ENCODE data around the gene ZNF804A.
"Not testable (repeated sequence)": the region's sequence is repeated elsewhere in the genome, so short reads cannot be mapped to it uniquely, and the experiment has no call there.

ZNF804A gene

DNA sequence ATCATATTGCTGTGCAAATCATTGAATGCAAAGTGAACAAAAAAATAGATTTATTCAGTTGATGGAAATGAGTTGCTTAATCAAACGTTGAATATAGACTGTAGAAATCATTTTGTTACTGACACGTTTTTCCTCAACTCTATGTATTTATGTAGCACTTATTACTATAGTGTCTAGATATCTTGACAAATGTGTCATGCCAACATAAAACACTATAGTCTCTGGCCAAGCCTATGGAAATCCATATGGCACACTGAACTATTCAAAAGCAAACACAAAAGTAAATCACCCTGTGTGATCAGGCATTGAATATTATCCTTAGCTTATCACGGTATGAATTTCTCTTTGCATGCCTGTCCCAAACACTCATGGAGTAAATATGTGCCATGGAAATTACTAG is 131.3 kb downstream of the ZNF804A start:
- no peak for DNase-seq

GRCh38 chr2:184730288-184730687 is 132.0 kb downstream of the ZNF804A start:
- DNase-seq: no peak

DNA sequence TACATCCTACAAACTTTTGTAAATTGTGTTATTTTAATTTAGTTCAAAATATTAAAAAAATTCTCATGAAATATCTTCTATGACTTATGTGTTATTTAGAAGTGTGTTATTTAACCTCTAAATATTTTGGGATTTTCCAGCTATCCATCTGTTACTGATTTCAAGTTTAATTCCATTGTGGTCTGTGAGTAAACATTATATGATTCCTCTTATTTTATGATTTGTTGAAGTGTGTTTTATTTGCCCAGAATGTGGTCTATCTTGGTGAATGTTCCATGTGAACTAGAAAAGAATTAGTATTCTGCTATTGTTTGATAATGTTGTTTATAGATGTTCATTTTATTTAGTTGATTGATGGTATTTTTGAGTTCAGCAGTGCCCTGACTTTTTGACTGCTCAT is 136.0 kb downstream of the ZNF804A start:
- no peak for DNase-seq

DNA sequence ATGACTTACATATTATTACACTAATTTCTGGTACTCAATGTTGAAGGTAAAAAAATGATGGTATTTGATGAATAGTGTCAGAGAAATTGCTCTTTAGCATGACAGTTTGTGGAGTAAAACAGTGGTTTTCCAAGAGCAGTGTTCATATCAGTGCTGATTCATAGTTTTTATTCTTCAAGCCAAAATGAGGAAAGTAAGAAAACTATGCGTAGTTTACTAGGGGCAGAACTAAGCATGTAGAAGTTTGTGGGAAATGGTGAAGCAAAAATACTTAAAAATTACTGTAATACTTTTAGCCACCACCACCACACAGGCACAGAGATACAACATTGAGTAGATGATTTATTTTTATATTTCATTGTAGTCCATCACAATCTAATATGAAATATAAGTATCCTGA is 137.3 kb downstream of the ZNF804A start:
- no peak for DNase-seq

GRCh38 chr2:184743096-184743495 is 144.8 kb downstream of the ZNF804A start:
- no peak for DNase-seq

DNA sequence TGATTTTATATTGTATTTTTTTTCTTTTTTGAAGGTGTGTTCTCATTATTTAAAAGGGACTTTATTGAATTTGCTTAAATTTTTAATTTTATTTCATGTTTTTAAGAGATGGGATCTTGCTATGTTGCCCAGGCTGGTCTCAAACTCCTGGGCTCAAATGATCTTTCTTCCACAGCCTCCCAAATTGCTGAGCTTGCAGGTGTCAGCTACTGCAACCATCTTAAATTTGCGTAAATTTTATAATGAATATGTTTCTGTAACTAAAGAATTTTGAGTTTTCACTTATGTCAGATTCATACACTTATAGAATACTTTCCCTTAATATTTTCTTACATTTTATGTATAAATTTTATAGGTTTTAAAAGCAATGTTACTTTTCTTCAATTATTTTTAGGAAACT is 157.8 kb downstream of the ZNF804A start:
- DNase-seq: no peak

GRCh38 chr2:184756885-184757284 is 158.6 kb downstream of the ZNF804A start:
- no peak for DNase-seq

DNA sequence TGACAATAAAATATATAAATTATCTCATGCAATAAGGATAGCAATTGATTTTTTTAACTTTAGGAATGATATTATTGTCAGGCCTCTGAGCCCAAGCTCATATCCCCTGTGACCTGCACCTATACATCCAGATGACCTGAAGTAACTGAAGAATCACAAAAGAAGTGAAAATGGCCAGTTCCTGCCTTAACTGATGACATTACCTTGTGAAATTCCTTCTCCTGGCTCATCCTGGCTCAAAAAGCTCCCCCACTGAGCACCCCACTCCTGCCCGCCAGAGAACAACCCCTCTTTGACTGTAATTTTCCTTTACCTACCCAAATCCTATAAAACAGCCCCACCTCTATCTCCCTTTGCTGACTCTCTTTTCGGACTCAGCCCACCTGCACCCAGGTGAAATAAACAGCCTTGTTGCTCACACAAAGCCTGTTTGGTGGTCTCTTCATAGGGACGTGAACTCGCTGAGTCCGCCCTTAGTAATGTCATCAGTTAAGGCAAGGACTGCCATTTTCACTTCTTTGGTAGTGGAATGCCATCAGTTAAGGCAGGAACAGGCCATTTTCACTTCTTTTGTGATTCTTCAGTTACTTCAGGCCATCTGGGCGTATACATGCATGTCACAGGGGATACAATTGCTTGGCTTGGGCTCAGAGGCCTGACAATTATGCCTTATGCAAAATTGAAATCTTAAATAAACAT is 161.4 kb downstream of the ZNF804A start:
- DNase-seq: not testable (repeated sequence)

GRCh38 chr2:184760931-184761330 is 162.6 kb downstream of the ZNF804A start:
- DNase-seq: no peak

- no peak for DNase-seq
These were observed 167.0 kb downstream of the ZNF804A start for GRCh38 chr2:184765112-184765895.

GRCh38 chr2:184767059-184767458 is 168.7 kb downstream of the ZNF804A start:
- DNase-seq: no peak

DNA sequence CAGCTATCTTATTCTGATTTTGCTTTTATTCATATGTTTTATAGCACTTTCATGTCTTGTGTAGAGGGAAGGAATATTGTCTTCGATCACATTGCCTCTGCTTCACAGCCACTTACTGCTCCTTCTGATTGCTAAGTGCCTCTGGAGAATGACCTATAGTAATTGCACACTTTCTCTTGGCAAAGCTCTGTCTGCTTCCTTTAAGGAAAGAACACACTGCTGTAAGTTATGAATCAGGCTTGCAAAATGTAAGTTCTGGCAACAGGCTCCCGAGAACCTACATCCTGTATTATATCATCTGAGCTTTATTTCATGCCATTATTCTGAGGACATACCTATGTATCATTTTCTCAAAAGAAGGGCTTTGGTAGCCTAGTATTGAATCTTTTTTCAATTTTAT is 170.7 kb downstream of the ZNF804A start:
- DNase-seq: no peak

GRCh38 chr2:184769686-184770085 is 171.4 kb downstream of the ZNF804A start:
- no peak for DNase-seq

DNA sequence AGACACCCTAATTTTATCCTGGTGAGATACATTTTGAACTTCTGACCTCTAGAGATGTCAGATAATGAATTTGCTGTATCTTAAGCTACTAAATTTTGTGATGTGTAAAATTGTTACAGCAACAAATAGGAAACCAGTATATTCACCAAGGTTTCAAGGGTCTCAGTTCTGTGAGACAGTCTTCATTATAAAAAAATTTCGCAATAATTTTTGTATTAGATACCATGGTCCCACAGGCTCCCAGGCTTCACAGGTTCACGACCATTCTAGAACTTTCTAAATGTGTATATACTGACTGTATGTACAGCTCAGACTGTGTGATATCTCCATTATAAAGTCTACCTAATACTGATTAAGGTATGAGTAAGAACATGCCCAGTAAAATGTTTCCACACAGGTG is 181.4 kb downstream of the ZNF804A start:
- no peak for DNase-seq

DNA sequence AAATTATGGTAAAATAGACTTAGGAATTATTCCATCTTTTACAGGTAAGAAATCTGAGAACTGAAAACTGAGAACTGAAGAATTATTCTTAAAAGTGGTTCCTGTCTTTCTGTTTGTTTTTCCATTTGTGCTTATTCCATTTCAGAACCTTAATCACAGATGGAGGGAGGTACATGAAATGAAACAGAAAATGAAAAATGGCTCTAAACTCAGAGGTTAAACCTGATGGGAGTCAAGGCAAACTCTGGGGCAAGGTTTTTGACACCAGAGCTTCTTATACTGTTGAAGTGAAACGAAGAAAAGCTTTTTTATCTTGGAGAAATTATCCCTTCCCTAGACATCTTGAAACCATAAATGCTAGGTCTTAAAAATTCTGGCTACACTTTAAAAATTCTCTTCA is 182.1 kb downstream of the ZNF804A start:
- no peak for DNase-seq

DNA sequence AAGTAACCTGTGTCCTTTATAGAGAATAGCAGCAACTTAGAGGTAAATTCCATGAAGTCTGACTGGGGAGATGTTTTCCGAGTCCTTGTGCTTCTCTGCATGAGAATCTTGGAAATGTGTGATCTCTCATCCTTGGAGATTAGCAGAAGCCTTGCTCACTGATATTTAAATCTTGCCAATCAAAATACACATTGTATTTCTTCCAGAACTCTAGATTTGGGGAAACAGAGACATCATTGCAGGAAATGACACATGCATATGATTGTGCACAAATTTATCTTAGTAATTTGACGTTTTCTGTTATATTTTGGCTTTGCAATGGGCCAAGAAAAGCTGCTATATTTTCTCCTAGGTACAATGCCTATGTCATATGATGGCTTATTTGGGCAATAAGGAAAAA is 182.6 kb downstream of the ZNF804A start:
- no peak for DNase-seq

DNA sequence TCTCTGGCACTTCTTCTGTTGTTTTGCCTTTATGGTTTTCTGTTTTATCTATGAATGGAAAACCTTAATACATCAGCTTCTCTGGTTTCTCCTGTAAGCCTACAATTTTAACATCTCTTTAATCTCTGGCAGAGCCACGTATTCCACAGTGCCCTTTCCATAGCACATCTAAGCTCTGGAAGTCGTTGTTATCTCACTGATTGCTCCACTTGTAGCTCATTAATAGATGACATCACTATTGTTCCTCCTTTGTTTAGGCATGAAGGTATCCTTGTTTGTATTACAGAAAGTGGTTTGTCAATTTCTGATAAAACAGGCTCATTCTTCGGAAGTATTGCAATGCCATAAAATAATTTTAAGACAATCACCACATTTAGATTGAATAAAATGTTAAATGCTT is 185.2 kb downstream of the ZNF804A start:
- no peak for DNase-seq

GRCh38 chr2:184793176-184793575 is 194.8 kb downstream of the ZNF804A start:
- no peak for DNase-seq

DNA sequence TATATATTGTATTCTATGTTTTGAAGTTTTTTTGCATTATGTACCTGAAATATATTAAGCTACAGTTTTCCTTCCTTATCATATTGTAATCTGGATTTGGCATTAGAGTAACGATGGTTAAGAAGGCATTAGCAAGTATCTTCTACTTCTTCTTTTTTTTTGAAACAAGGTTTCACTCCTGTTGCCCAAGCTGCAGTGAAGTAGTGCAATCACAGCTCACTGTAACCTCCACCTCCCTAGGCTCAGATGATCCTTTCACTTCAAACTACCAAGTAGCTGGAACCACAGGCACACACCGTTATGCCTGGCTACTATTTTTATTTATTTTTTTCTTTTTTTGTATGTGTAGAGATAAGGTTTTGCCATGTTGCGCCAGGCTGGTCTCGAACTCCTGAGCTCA is 201.1 kb downstream of the ZNF804A start:
- no peak for DNase-seq

- DNase-seq: peak; percentile 57
These were observed 216.1 kb downstream of the ZNF804A start for GRCh38 chr2:184814421-184814820.

DNA sequence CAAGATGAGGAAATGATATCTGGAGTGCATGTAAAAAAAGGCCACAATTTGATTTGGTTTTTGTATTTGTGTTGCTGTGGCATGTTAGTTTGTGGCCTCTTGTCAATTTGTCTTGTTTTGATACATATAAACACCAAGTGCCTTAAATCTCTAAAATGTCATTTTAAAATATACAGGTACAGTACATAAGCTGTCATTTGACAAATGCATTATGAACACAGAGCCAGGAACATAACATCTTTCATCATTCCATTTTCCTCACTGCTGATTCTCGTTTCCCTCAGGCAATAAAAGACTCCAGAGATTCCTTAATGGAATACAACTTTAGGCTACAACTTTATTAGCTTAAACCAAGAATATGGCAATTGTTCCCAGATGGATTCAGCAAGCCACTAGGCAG is 217.5 kb downstream of the ZNF804A start:
- no peak for DNase-seq

GRCh38 chr2:184824597-184824996 is 226.3 kb downstream of the ZNF804A start:
- no peak for DNase-seq

GRCh38 chr2:184830531-184830930 is 232.2 kb downstream of the ZNF804A start:
- no peak for DNase-seq

DNA sequence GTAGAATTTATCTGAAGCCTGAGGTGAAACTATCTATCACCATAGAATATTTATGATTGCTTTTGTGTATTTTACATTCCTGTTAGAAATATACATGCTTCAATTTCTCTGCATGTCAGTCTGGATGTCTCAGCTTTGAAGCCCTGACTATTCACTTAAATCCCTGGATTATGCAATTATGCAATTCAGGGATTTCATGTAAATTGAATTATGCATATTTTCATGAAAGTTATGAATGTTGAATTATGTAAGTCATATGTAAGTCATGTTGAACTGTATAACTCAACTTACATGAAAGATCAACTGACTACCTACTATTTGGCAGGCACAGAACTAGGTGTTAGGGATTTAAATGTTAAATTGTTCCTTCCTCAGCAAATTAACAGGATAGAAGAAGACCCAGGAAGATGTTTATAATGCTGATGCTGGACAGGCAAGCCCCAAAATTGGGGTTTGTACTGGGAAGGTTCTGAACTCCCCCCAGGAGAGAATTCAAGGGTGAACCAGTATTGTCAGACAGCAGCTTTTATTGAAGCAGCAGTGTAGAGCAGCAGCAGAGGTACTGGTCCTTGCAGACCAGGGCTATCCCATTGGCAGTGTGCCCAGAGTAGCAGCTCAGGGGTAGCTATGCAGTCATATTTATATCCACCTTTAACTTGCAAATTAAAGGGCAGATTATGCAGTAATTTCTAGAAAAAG is 236.5 kb downstream of the ZNF804A start:
- no peak for DNase-seq

Measured in NCI-H2081 treated with DMSO at 0.1 percent for 48 hours (cell line).